ENCODE measurements around the gene PTPRG. TPM values are rescaled to one million over a fixed set of nuclear protein-coding genes. Genes with fewer than 3 reads are reported as not detected.
"Not testable (repeated sequence)": the region's sequence is repeated elsewhere in the genome, so short reads cannot be mapped to it uniquely, and the experiment has no call there.

PTPRG gene
- total RNA-seq, 1 donor, result 148 TPM

DNA sequence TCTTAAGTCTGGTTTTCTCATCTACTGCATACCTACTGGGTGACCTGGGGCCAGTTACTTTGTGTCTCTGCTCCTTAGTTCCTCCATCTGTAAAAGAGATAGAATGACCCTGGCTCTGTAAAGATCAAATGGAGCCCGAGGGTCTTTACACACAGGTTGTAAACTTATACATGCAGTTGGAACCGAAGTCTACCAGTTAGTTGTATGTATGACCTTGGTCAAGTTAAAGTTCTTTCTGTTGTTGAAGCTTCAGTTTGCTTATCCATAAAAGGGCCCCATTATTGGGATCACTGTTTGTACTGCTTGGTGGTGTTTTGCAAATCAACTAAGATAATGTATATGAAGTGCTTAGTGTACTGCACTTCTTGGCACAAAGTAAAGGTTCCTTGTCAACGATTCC is 186.9 kb downstream of the PTPRG start:
- Histone ChIP-seq H3K9me3 (ENCODE audit: low read depth, low read length) (no peaks in the 10 kb centered on the region), H3K4me2 (ENCODE audit: insufficient read depth, low read length) (no peak overlapping the region), H3K36me3 (ENCODE audit: insufficient read depth, low read length) (no peaks in the 10 kb centered on the region), H3K4me1 (ENCODE audit: insufficient read depth, low read length) (no peaks in the 10 kb centered on the region), H3K27me3 (ENCODE audit: insufficient read depth, low read length) (no peaks in the 10 kb centered on the region), H2AFZ (ENCODE audit: low read length) (no peak overlapping the region), H4K20me1 (ENCODE audit: insufficient read depth, low read length) (peaks cover 8% of the 10 kb centered on the region), H3K27ac (ENCODE audit: low read depth, low read length) (no peak overlapping the region), H3K79me2 (ENCODE audit: insufficient read depth, low read length) (peaks cover 24% of the 10 kb centered on the region), H3K4me3 (ENCODE audit: insufficient read depth, low read length) (no peak overlapping the region)
- no peak for DNase-seq (ENCODE audit: insufficient read length, low spot score, missing footprints)
- TF ChIP-seq, protein P1, sequence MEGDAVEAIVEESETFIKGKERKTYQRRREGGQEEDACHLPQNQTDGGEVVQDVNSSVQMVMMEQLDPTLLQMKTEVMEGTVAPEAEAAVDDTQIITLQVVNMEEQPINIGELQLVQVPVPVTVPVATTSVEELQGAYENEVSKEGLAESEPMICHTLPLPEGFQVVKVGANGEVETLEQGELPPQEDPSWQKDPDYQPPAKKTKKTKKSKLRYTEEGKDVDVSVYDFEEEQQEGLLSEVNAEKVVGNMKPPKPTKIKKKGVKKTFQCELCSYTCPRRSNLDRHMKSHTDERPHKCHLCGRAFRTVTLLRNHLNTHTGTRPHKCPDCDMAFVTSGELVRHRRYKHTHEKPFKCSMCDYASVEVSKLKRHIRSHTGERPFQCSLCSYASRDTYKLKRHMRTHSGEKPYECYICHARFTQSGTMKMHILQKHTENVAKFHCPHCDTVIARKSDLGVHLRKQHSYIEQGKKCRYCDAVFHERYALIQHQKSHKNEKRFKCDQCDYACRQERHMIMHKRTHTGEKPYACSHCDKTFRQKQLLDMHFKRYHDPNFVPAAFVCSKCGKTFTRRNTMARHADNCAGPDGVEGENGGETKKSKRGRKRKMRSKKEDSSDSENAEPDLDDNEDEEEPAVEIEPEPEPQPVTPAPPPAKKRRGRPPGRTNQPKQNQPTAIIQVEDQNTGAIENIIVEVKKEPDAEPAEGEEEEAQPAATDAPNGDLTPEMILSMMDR (IDR thresholded peaks at IDR 0.05; ENCODE audit: extremely low read depth, low read depth, low read length), result no peak

DNA sequence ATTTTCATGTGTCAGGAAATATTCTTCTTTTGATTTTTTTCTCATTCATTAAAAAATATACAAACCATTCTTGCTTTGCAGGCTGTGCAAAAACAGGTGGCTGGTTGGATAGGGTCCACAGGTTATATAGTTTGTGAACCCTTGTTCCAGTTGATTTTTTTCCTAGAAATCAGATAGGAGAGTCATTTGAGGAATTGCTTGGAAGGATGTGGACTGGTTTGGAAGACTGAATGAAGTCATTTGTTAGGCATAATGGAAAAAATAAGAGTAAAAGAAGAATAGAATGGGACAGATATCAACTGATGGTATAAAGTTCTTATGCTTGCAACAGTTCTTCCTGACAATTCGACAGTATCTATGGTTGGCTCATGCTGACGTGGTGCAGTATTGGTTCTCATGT is 189.4 kb downstream of the PTPRG start:
- no peak overlapping the region for H3K4me3 ChIP-seq (ENCODE audit: insufficient read depth, low read length)
- H3K79me2 ChIP-seq (ENCODE audit: insufficient read depth, low read length), result peaks cover 16% of the 10 kb centered on the region

DNA sequence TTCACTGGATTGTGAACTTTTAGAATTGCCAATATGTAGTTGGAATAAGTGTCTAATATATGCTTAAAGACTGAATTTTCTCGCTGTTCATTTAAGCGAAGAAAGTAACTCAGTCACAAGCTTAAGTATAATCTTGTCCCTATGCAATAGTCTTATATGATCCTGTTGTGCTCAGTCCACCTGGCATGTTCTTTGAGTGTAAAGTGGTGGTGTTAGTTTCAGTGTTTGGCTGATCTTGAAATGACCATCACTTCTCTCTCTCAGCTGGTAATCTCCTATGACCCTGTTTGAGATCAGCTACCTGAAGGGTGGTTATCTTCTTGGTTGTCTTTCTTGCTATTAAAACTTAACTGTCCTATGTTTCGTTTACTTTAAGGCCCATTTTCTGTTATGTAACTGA is 197.5 kb downstream of the PTPRG start:
- H3K79me2 ChIP-seq (ENCODE audit: insufficient read depth, low read length), result peaks cover 6% of the 10 kb centered on the region
- no peaks in the 10 kb centered on the region for H3K9me3 ChIP-seq (ENCODE audit: low read depth, low read length)
- H3K27ac ChIP-seq (ENCODE audit: low read depth, low read length), result no peak overlapping the region
- no peak overlapping the region for H3K4me2 ChIP-seq (ENCODE audit: insufficient read depth, low read length)
- no peaks in the 10 kb centered on the region for H3K4me1 ChIP-seq (ENCODE audit: insufficient read depth, low read length)
- no peak overlapping the region for H2AFZ ChIP-seq (ENCODE audit: low read length)
- H4K20me1 ChIP-seq (ENCODE audit: insufficient read depth, low read length), result peaks cover 5% of the 10 kb centered on the region
- DNase-seq (ENCODE audit: insufficient read length, low spot score, missing footprints), result no peak
- H3K36me3 ChIP-seq (ENCODE audit: insufficient read depth, low read length), result no peaks in the 10 kb centered on the region
- H3K27me3 ChIP-seq (ENCODE audit: insufficient read depth, low read length), result no peaks in the 10 kb centered on the region
- TF ChIP-seq, protein P1 (IDR thresholded peaks at IDR 0.05; ENCODE audit: extremely low read depth, low read depth, low read length), result no peak
- H3K4me3 ChIP-seq (ENCODE audit: insufficient read depth, low read length), result no peak overlapping the region

More for the DNA sequence above, 189.4 kb downstream of the PTPRG start:
- DNase-seq (ENCODE audit: insufficient read length, low spot score, missing footprints), result no peak
- Histone ChIP-seq H3K36me3 (ENCODE audit: insufficient read depth, low read length) (no peaks in the 10 kb centered on the region), H3K27ac (ENCODE audit: low read depth, low read length) (no peak overlapping the region), H3K27me3 (ENCODE audit: insufficient read depth, low read length) (no peaks in the 10 kb centered on the region), H3K9me3 (ENCODE audit: low read depth, low read length) (no peaks in the 10 kb centered on the region), H4K20me1 (ENCODE audit: insufficient read depth, low read length) (peaks cover 3% of the 10 kb centered on the region), H3K4me1 (ENCODE audit: insufficient read depth, low read length) (no peaks in the 10 kb centered on the region), H2AFZ (ENCODE audit: low read length) (no peak overlapping the region), H3K4me2 (ENCODE audit: insufficient read depth, low read length) (no peak overlapping the region)
- TF ChIP-seq, protein P1 (IDR thresholded peaks at IDR 0.05; ENCODE audit: extremely low read depth, low read depth, low read length), result no peak

DNA sequence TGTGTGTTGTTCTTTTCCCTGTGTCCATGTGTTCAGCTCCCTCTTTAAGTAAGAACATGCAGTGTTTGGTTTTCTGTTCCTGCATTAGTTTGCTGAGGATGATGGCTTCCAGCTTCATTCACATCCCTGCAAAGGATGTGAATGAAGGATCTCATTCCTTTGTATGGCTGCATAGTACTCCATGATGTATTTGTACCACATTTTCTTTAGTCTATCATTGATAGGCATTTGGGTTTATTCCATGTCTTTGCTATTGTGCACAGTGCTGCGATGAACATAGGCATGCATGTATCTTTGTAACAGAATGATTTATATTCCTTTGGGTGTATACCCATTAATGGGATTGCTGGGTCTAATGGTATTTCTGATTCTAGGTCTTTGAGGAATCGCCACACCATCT is 199.4 kb downstream of the PTPRG start:
- H2AFZ ChIP-seq (ENCODE audit: low read length); H3K9me3 ChIP-seq (ENCODE audit: low read depth, low read length); DNase-seq (ENCODE audit: insufficient read length, low spot score, missing footprints); H3K27ac ChIP-seq (ENCODE audit: low read depth, low read length); H3K4me2 ChIP-seq (ENCODE audit: insufficient read depth, low read length); H3K27me3 ChIP-seq (ENCODE audit: insufficient read depth, low read length); H3K4me1 ChIP-seq (ENCODE audit: insufficient read depth, low read length); H3K36me3 ChIP-seq (ENCODE audit: insufficient read depth, low read length); H3K4me3 ChIP-seq (ENCODE audit: insufficient read depth, low read length): not testable (repeated sequence)
- Histone ChIP-seq H3K79me2 (ENCODE audit: insufficient read depth, low read length) (peaks cover 11% of the 10 kb centered on the region), H4K20me1 (ENCODE audit: insufficient read depth, low read length) (peaks cover 11% of the 10 kb centered on the region)

All from osteoblast (primary cell).